Stomach smooth muscle (tissue), 2 donors: Measurements from ENCODE around the gene SNRNP200.
"Not testable (repeated sequence)": the region's sequence is repeated elsewhere in the genome, so short reads cannot be mapped to it uniquely, and the experiment has no call there.

Experiments
- H3K27ac ChIP-seq: one replicate; pipeline ENCODE4 v1.7.0; 2013; ENCODE audit warnings: mild to moderate bottlenecking, low read length, inconsistent platforms
- H3K27me3 ChIP-seq, 2 donors: one replicate each; pipeline ENCODE4 v1.7.0; 2013; ENCODE audit warnings: low read length in 2 of 2; ENCODE audit not compliant: insufficient read depth in 2 of 2, control insufficient read depth in 1 of 2
- H3K36me3 ChIP-seq, 2 donors: one replicate each; pipeline ENCODE4 v1.7.0; 2013; ENCODE audit warnings: low read length in 2 of 2; ENCODE audit not compliant: control insufficient read depth in 2 of 2, insufficient read depth in 2 of 2
- H3K4me1 ChIP-seq: one replicate; pipeline ENCODE4 v1.7.0; 2013; ENCODE audit warnings: low read length; ENCODE audit not compliant: control insufficient read depth, insufficient read depth
- H3K4me3 ChIP-seq, 2 donors: one replicate each; pipeline ENCODE4 v1.7.0; 2013; ENCODE audit warnings: low read length in 2 of 2
- H3K9ac ChIP-seq, 2 donors: one replicate each; pipeline ENCODE4 v1.7.0; 2013; ENCODE audit warnings: low read length in 2 of 2, mild to moderate bottlenecking in 1 of 2
- H3K9me3 ChIP-seq, 2 donors: one replicate each; pipeline ENCODE4 v1.7.0; 2013; ENCODE audit warnings: low read length in 2 of 2; ENCODE audit not compliant: control insufficient read depth in 2 of 2
- donor health status: healthy.
- donor health status: Pancreatic carcinoma.

Gene SNRNP200

GRCh38 chr2:96261328-96262003 lies 43.9 kb downstream of the SNRNP200 start:
- Histone ChIP-seq H3K9ac (no peak overlapping the region), H3K27ac (peak overlapping the region; percentile 76), H3K4me1 (peaks cover 57% of the 10 kb centered on the region), H3K27me3 (no peaks in the 10 kb centered on the region), H3K4me3 (no peak overlapping the region), H3K36me3 (peaks cover 7 to 16% of the 10 kb centered on the region in 2 donors), H3K9me3 (no peaks in the 10 kb centered on the region)

GRCh38 chr2:96260387-96261260 lies 44.7 kb downstream of the SNRNP200 start:
- peak overlapping the region; percentile 76 for H3K27ac ChIP-seq
- H3K4me1 ChIP-seq: peaks cover 57% of the 10 kb centered on the region
- H3K36me3 ChIP-seq: peaks cover 7 to 16% of the 10 kb centered on the region in 2 donors
- H3K27me3 ChIP-seq: no peaks in the 10 kb centered on the region
- no peaks in the 10 kb centered on the region for H3K9me3 ChIP-seq
- peak overlapping the region; percentile 32 to 35 for H3K4me3 ChIP-seq
- peak overlapping the region; percentile 13 to 42 for H3K9ac ChIP-seq

- peaks cover 17 to 24% of the 10 kb centered on the region in 2 donors for H3K36me3 ChIP-seq
- no peaks in the 10 kb centered on the region for H3K27me3 ChIP-seq
- H3K9ac ChIP-seq: peak overlapping the region in 1 of 2 donors; percentile 13
- H3K4me1 ChIP-seq: peaks cover 49% of the 10 kb centered on the region
- H3K27ac ChIP-seq: peak overlapping the region; percentile 76
- no peaks in the 10 kb centered on the region for H3K9me3 ChIP-seq
- H3K4me3 ChIP-seq: peak overlapping the region in 1 of 2 donors; percentile 35
Observed at GRCh38 chr2:96259497-96259921, 45.8 kb downstream of the SNRNP200 start.

- H3K27me3 ChIP-seq: no peaks in the 10 kb centered on the region
- no peaks in the 10 kb centered on the region for H3K9me3 ChIP-seq
- H3K27ac ChIP-seq: peak overlapping the region; percentile 53
- H3K4me1 ChIP-seq: peaks cover 41% of the 10 kb centered on the region
- peak overlapping the region in 1 of 2 donors; percentile 29 for H3K9ac ChIP-seq
- H3K4me3 ChIP-seq: no peak overlapping the region
- H3K36me3 ChIP-seq: peaks cover 27 to 32% of the 10 kb centered on the region in 2 donors
Observed at GRCh38 chr2:96258166-96259022, 47.0 kb downstream of the SNRNP200 start.

GRCh38 chr2:96257744-96258143 lies 47.6 kb downstream of the SNRNP200 start:
- Histone ChIP-seq H3K4me1 (peaks cover 41% of the 10 kb centered on the region), H3K27ac (peak overlapping the region; percentile 53), H3K36me3 (peaks cover 29 to 37% of the 10 kb centered on the region in 2 donors)
- not testable (repeated sequence) for H3K4me3 ChIP-seq, H3K9ac ChIP-seq, H3K27me3 ChIP-seq, H3K9me3 ChIP-seq

GRCh38 chr2:96256611-96257113 lies 48.7 kb downstream of the SNRNP200 start:
- Histone ChIP-seq H3K4me1 (peaks cover 43% of the 10 kb centered on the region), H3K27ac (no peak overlapping the region)

GRCh38 chr2:96254571-96254970 lies 50.8 kb downstream of the SNRNP200 start:
- H3K4me1 ChIP-seq: peaks cover 33% of the 10 kb centered on the region
- H3K36me3 ChIP-seq: peaks cover 38 to 47% of the 10 kb centered on the region in 2 donors
- H3K4me3 ChIP-seq: no peak overlapping the region
- no peaks in the 10 kb centered on the region for H3K27me3 ChIP-seq
- no peak overlapping the region for H3K9ac ChIP-seq
- H3K9me3 ChIP-seq: no peaks in the 10 kb centered on the region
- no peak overlapping the region for H3K27ac ChIP-seq

More at GRCh38 chr2:96256611-96257113, 48.7 kb downstream of the SNRNP200 start:
- Histone ChIP-seq H3K4me3 (no peak overlapping the region), H3K9ac (no peak overlapping the region), H3K9me3 (no peaks in the 10 kb centered on the region), H3K36me3 (peaks cover 40 to 47% of the 10 kb centered on the region in 2 donors), H3K27me3 (no peaks in the 10 kb centered on the region)

GRCh38 chr2:96253006-96253405 lies 52.3 kb downstream of the SNRNP200 start:
- no peaks in the 10 kb centered on the region for H3K9me3 ChIP-seq
- H3K4me3 ChIP-seq: no peak overlapping the region
- peaks cover 22% of the 10 kb centered on the region for H3K4me1 ChIP-seq
- no peak overlapping the region for H3K27ac ChIP-seq
- peaks cover 34 to 40% of the 10 kb centered on the region in 2 donors for H3K36me3 ChIP-seq
- no peaks in the 10 kb centered on the region for H3K27me3 ChIP-seq
- no peak overlapping the region for H3K9ac ChIP-seq

- peaks cover 34 to 40% of the 10 kb centered on the region in 2 donors for H3K36me3 ChIP-seq
- no peak overlapping the region for H3K9ac ChIP-seq
- H3K4me1 ChIP-seq: peaks cover 20% of the 10 kb centered on the region
- H3K27ac ChIP-seq: no peak overlapping the region
- no peak overlapping the region for H3K4me3 ChIP-seq
- H3K27me3 ChIP-seq: no peaks in the 10 kb centered on the region
- no peaks in the 10 kb centered on the region for H3K9me3 ChIP-seq
Observed at GRCh38 chr2:96252526-96252925, 52.8 kb downstream of the SNRNP200 start.

GRCh38 chr2:96251721-96252292 lies 53.5 kb downstream of the SNRNP200 start:
- no peaks in the 10 kb centered on the region for H3K27me3 ChIP-seq
- H3K9ac ChIP-seq: no peak overlapping the region
- H3K4me1 ChIP-seq: peaks cover 20% of the 10 kb centered on the region
- H3K4me3 ChIP-seq: no peak overlapping the region
- H3K27ac ChIP-seq: no peak overlapping the region
- peaks cover 34 to 40% of the 10 kb centered on the region in 2 donors for H3K36me3 ChIP-seq
- H3K9me3 ChIP-seq: no peaks in the 10 kb centered on the region
